ELF-1 (cell line): ENCODE measurements around the gene TCF15.
A peak's percentile ranks its signal among the peaks of the same experiment; 100 is the strongest.
"Not testable (repeated sequence)": the region's sequence is repeated elsewhere in the genome, so short reads cannot be mapped to it uniquely, and the experiment has no call there.

Source experiments
- DNase-seq: peaks from one replicate; pipeline ENCODE4 v3.0.0-alpha.2; 2016; ENCODE audit warnings: low read depth, low spot score

The TCF15 gene

DNA sequence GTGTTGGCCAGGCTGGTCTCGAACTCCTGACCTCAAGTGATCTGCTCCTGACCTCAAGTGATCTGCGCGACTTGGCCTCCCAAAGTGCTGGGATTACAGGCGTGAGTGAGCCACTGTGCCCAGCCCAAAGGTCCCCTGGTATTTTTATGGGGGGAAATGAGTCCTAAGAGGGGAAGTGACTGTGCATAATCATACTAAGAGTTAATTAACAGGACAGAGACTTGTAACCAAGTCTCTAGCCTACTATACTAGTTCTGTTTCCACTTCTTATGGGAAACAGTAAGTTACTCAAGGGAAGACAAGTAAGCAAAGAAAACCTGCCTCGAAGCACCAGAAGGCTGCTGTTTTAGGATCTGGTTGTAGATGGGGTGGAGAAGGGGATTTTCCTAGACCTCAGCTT, 27.9 kb downstream of the TCF15 start:
- DNase-seq = no peak

DNA sequence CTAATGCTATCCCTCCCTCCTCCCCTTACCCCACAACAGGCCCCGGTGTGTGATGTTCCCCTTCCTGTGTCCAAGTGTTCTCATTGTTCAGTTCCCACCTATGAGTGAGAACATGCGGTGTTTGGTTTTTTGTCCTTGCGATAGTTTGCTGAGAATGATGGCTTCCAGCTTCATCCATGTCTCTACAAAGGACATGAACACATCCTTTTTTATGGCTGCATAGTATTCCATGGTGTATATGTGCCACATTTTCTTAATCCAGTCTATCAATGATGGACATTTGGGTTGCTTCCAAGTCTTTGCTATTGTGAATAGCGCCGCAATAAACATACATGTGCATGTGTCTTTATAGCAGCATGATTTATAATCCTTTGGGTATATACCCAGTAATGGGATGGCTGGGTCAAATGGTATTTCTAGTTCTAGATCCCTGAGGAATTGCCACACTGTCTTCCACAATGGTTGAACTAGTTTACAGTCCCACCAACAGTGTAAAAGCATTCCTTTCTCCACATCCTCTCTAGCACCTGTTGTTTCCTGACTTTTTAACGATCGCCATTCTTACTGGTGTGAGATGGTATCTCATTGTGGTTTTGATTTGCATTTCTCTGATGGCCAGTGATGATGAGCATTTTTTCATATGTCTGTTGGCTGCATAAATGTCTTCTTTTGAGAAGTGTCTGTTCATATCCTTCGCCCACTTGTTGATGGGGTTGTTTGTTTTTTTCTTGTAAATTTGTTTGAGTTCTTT, 31.0 kb downstream of the TCF15 start:
- not testable (repeated sequence) for DNase-seq

DNA sequence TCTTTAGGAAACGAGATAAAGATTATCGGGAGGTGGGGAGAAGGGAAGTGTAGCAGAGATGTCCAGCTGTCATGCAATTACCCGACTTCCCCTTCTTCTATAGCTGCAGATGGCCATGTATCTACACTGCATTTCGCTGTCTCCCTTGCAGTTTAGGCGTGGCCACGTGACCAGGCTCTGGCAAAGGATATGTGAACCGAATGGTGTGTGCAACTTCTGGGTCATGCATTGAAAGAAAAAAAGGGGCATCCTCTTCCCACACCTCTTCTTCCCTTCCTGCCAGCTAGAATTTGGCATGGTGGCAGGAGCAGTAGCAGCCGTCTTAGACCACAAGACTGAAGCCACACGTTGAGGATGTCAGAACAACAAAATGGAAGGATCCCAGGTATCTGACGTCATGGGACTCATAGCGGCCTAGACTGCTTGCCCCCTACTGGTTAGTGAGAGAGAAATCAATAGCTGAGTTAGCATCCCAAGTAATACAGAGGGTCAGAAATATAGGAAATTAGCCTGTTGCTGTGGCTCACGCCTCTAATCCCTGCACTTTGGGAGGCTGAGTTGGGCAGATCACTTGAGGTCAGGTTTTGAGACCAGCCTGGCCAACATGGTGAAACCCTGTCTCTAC, 32.8 kb downstream of the TCF15 start:
- DNase-seq = no peak

DNA sequence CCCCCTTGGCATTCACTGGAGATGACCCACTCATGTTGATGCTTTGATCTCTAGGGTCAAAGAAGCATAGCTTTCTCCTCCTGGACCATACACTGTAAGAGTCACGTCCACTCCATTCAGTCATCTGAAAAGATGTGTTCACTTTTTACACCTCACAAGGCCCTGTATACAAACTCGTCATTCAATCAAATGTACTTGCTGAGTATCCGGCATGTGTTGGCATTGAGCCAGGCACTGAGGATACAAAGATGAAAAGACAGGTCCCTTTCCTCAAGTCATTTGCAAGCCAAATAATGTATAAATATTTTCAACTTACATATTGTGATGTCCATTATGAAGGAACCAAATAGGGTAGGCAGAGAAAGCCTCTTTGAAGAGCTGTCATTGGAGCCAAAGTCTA, 34.0 kb downstream of the TCF15 start:
- no peak for DNase-seq

DNA sequence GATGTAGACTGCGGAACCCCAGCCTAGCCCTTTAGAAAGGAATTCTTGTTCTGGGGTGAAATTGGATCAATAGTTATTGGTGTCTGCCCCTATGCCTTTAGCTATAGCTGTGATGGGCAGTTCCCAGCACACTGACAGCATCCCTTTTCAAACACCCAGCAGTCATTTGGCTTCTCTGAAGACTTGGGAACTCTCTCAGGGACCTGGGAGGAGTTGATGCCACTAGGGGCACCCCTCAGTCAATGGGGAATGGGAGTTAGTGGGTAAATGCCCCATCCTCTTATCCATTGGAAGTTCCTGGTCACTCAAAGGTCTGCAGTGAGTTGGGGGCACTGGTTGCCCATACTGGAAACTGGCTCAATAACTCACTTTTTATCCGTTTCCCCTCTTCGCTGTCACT, 34.9 kb downstream of the TCF15 start:
- DNase-seq = no peak

DNA sequence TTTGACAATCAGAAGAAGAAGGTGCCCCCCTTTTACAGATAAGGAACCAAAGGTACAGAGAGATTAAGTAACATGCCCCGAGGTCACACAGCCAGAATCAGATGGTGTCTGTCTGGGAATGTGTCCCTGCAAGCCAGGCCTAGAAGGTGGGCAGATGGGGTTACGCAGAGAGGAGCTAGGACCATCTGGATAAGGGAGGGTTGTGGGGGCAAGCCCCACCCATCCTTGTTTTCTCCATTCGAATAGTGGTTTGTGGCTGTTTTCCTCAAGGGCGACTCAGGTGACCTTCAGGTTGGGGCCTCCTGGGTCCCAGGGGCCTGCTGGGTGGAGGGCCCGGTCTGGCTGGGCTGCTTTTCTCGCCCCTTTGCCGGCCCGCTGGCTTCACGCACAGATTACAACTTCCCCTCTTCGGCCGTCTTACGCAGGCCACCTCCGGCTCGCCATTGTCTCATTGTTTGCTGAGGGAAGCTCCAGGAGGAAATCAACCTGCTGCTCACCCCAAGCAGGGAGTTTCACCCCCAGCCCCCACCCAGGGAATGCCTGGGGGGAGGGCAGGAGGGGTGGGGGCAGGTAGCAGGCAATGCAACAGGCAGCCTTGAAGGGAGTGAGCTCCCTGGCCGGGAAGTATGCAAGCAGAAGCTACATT, 35.7 kb downstream of the TCF15 start:
- DNase-seq = peak; percentile 58

- no peak for DNase-seq
Observed at GRCh38 chr20:573414-574296, 36.5 kb downstream of the TCF15 start.

DNA sequence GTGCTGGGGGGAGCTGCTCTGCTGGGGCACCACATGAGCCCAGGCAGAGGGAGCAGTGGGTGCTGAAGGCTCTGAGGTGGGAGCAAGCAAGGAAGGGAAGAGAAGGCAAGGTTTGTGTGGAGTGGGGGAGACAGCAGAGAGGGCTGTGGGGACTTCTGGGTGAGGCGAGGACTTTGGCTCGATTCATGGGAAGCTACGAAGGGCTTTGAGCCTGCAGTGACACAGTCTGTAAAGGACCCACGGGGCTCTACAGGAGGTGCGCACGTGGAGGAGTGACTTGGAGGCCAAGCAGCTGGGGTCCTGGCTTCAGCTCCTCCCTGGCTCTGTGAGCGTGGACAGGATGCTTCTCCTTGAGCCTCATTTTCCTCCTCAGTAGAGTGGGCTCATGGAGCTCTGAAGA, 37.4 kb downstream of the TCF15 start:
- DNase-seq = no peak

DNA sequence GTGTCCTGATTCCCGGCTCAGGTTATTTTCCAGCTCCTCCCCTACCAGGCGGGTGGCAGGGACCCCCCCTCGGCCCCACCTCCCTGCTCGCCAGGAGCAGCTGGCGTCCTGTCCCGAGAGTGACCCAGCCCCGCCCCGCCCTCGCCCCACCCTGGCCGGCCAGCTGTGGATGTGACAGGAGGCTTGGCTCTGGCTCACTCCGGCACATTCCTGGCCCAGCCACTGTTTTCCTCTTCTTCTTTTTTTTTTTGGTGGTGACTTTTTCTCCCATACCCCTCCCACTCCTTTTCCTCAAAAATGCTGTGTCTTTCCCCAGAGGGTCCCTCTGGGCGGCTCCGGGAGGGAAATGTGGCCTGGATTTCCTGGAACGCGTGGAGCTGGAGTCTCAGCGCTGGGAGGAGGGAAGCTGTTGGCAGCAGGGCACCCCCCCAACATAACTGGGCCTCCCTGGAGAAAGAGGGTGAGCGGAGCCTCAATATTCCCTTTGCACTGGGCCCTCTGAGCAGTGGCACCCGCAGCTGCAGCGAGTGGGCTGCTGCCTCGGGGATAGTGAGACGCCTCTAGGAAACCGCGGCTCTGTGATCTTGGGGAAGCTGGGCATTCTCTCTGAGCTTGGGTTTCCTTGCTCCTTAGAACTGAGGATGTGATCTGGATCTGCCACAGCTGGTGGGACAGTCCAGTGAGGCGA, 38.2 kb downstream of the TCF15 start:
- peak; percentile 78 for DNase-seq

GRCh38 chr20:568673-569415, 41.3 kb downstream of the TCF15 start:
- DNase-seq = no peak

DNA sequence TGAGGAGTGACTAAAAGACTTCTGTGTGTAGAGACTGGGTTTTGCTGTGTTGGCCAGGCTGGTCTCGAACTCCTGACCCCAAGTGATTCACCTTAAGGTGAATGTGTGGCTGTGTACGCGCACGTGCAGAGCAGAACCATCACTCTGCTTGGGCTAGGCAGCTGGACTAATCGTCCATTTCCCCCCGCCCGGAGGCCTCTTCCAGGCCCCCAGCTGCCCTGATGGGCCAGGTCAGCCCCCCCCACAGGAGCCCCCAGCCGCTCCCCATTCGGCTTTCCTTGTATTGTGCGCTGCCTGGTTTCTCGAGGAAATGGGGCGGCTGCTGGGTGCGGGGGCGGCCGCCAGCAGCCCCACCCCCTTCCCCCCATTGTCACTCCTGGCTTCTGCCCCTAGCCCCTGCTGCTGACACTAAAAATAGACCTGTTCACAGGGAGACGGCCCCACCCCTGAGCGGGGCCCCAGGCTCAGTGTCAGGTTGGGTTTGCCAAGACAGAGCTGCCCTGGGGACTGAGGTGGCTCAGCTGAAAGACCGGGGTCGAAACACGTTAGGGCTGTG, 41.9 kb downstream of the TCF15 start:
- no peak for DNase-seq

- no peak for DNase-seq
Observed at GRCh38 chr20:564192-564591, 45.9 kb downstream of the TCF15 start.

GRCh38 chr20:563187-563586, 46.9 kb downstream of the TCF15 start:
- no peak for DNase-seq

- DNase-seq = no peak
Observed at GRCh38 chr20:562232-562897, 47.7 kb downstream of the TCF15 start.

- DNase-seq = peak; percentile 86
Observed at GRCh38 chr20:561437-562231, 48.5 kb downstream of the TCF15 start.

DNA sequence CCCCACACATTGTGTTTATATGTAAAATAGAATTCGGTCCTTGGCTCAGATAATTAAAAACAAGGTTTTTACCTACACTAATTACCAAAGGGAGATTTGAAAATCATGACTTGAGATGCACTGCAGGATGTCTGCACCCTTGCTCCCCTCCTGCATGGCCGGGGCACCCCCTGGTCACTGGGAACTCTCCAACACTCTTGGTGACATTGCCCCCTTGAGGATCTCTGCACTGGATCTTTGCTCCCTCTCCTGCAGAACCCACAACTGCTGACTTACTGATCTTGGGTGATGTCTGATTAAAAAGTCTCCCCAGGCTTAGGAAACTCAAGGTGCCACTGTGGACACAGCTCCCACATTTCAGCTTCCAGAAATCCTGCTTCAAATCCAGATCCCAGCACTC, 49.4 kb downstream of the TCF15 start:
- no peak for DNase-seq

GRCh38 chr20:558117-558516, 52.0 kb downstream of the TCF15 start:
- DNase-seq = no peak

DNA sequence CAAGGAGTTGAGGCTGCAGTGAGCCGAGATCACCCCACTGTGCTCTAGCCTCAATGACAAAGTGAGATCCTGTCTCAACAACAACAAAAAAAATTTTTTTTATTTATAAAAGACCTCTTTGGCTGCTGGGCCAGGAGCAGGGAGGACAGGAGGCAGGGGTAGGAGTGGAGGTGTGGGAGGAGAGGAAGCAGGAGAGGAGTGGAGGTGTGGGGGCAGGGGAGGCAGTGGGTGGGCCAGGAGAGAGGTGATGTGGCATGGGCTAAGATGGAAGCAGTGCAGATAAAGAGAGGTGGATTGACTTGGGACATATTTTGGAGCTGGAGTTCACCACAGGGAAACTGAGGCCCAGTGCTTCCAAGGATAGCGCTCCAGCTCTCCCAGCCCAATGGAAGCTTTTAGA, 53.1 kb downstream of the TCF15 start:
- DNase-seq = no peak

DNA sequence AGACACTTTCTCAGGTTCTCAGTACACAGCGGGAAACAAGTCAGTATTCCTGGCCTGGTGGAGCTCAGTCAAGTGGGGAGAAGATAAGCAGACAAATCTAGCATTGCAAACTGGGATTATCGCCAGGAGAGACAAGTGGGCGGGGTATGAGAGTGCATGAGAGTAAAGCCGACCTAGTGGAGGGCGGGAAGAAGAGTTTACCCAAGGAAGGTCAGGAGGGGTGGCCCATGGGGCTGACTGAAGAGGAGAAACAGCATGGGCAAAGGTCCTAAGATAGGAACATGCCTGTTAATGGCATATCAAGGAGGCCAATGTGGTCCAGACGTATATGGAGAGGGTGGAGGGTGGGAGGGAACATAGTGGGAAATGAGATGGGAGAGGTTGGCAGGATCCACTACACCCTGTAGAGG, 54.1 kb downstream of the TCF15 start:
- no peak for DNase-seq
